Gastrocnemius medialis (tissue), 4 donors: ENCODE data around the gene FBXO42.

Source experiments
- CTCF ChIP-seq, 5 experiments: fragments of 450-650 bp in 3 of 5; fragments of 200-600 bp in 2 of 5; sonication (generic) in 2 of 5; IDR thresholded peaks in 4 of 5; conservative IDR thresholded peaks in 1 of 5; 1 replicate in 4 of 5; 2 replicates in 1 of 5; pipeline ENCODE4 v1.5.1; 2016 to 2019; ENCODE audit warnings: antibody characterized with exemption in 5 of 5, mild to moderate bottlenecking in 3 of 5, moderate library complexity in 3 of 5
- POLR2A ChIP-seq, 2 donors: fragments of 450-650 bp; IDR thresholded peaks; one replicate each; pipeline ENCODE4 v1.6.1; 2017; ENCODE audit warnings: antibody characterized with exemption in 2 of 2, mild to moderate bottlenecking in 2 of 2, moderate library complexity in 2 of 2

DNA sequence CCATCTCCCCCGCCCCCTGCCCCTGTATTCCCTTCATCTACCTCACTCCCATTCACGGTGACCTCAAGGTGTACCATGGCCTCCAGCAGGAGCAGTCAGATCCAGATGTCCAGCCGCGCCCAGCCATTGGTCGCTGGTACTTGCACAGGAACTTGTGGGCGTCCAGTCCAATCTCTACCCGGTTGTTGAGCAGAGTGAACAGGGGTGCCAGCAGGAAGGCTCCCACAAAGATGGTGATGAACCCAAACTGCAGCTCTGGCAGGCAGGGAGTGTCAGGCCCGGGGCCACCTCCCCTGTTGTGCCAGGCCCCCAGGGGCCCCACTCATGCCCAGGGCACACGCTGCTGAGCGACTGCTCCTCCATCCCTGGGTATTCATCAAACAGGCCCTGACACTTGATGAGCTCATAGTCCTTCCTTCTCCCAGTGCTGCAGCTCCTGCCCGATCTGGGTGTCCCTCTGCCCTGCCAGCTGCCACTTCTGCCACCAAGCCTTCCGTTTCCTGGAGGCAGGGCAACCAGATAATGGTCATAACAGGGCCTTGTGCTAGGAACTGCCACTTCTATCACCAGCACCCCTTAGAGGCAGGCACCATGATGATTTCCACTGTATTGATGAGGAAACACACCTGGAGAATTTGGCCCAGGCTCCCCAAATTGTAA is 134.1 kb downstream of the FBXO42 start:
- TF ChIP-seq POLR2A (IDR thresholded peaks at IDR 0.05), result no peak
- no peak for TF ChIP-seq CTCF (IDR thresholded peaks at IDR 0.05 in 4 of 5, conservative IDR thresholded peaks at IDR 0.05 in 1 of 5)
